ENCODE results near the gene AFF3. TPM values are rescaled to one million over a fixed set of nuclear protein-coding genes. Genes with fewer than 3 reads are reported as not detected.

Gene AFF3
- total and polyA plus RNA-seq, 8 donors, result 1.4 to 78.8 (median 14.7) TPM

DNA sequence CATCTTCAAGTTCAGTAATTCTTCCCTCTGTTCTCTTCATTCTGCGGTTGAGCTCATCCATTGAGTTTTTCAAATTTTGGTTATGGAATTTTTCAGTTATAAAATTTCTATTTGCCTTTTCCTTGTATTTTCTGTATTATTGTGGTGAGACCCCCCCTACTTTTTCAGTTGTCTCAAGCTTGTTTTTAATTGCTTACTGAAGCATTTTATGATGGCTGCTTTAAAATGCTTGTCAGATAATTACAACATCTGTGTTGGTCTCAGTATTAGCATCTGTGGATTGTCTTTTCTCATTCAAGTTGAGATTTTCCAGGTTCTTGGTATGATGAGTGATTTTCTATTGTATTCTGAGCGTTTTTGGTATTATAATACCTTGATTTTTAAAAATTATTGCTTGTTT, 531.4 kb downstream of the AFF3 start:
- intact Hi-C loops (cut with DNase I; ENCODE audit: low total_unique reads), result no loop called here
- TF ChIP-seq, protein P1, sequence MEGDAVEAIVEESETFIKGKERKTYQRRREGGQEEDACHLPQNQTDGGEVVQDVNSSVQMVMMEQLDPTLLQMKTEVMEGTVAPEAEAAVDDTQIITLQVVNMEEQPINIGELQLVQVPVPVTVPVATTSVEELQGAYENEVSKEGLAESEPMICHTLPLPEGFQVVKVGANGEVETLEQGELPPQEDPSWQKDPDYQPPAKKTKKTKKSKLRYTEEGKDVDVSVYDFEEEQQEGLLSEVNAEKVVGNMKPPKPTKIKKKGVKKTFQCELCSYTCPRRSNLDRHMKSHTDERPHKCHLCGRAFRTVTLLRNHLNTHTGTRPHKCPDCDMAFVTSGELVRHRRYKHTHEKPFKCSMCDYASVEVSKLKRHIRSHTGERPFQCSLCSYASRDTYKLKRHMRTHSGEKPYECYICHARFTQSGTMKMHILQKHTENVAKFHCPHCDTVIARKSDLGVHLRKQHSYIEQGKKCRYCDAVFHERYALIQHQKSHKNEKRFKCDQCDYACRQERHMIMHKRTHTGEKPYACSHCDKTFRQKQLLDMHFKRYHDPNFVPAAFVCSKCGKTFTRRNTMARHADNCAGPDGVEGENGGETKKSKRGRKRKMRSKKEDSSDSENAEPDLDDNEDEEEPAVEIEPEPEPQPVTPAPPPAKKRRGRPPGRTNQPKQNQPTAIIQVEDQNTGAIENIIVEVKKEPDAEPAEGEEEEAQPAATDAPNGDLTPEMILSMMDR (IDR thresholded peaks at IDR 0.05), result no peak
- TF ChIP-seq EP300 (IDR thresholded peaks at IDR 0.05), result no peak
- TF ChIP-seq POLR2A (IDR thresholded peaks at IDR 0.05), result no peak
- no peak for TF ChIP-seq POLR2AphosphoS5 (IDR thresholded peaks at IDR 0.05)
- no peaks in the 10 kb centered on the region for H3K36me3 ChIP-seq
- H3K27me3 ChIP-seq, result no peaks in the 10 kb centered on the region
- no peak for DNase-seq
- no peak overlapping the region for H3K4me3 ChIP-seq
- peaks cover 0 to 13% (median 0%) of the 10 kb centered on the region in 4 donors for H3K4me1 ChIP-seq
- no peak overlapping the region for H3K27ac ChIP-seq
- no peaks in the 10 kb centered on the region for H3K9me3 ChIP-seq
- 74 to 84% (median 76%) methylated on average over 2 of the region's 2 CpGs for WGBS, 5 donors

DNA sequence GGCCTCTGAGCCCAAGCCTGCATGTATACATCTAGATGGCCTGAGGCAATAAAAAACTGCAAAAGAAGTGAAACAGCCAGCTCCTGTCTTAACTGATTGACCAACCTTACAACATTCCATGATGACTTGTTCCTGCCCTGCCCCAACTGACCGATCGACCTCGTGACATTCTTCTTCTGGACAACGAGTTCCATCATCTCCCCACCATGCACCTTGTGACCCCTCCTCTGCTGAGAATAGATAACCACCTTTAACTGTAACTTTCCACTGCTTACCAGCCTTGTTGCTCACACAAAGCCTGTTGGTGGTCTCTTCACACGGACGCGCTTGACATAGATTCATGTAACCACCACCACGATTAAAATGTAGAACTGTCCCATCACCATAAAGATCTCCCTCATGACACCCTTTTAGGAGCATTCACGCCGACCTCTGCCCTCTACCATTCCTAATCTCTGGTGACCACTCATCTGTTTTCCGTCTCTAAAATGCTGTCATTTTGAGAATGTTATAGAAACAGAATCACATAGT, 532.5 kb downstream of the AFF3 start:
- WGBS, 5 donors, result 80 to 82% (median 81%) methylated on average over 11 of the region's 11 CpGs

DNA sequence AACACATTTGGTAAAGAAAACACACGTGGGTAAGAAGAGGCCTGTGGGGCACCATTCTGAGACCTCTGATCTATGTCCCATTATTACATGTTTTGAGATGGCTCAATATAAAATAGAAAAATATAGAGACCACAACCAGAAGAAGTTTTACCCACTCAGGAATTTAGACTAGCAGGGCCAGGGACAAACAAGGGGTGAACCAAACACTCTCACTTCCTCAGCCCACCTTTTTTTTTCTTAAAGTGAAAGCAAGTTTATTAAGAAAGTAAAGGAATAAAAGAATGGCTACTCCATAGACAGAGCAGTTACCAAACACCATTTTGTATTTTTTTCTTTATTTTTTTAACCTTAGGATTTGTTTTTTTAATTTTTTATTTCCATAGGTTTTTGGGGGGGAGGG, 533.5 kb downstream of the AFF3 start:
- Histone ChIP-seq H3K4me3 (no peak overlapping the region), H3K9me3 (no peaks in the 10 kb centered on the region), H3K27ac (no peak overlapping the region), H3K4me1 (peaks cover 0 to 13% (median 0%) of the 10 kb centered on the region in 4 donors), H3K36me3 (no peaks in the 10 kb centered on the region), H3K27me3 (no peaks in the 10 kb centered on the region)
- WGBS, 5 donors, result 23 to 80% (median 75%) methylated on average over 1 of the region's 1 CpG
- no peak for DNase-seq
- intact Hi-C loops (cut with DNase I; ENCODE audit: low total_unique reads), result no loop called here
- no peak for TF ChIP-seq POLR2AphosphoS5 (IDR thresholded peaks at IDR 0.05)

More for the DNA sequence above, 532.5 kb downstream of the AFF3 start:
- DNase-seq, result no peak
- Histone ChIP-seq H3K27me3 (no peaks in the 10 kb centered on the region), H3K27ac (no peak overlapping the region), H3K36me3 (no peaks in the 10 kb centered on the region), H3K4me1 (peaks cover 0 to 13% (median 0%) of the 10 kb centered on the region in 4 donors), H3K9me3 (no peaks in the 10 kb centered on the region), H3K4me3 (no peak overlapping the region)
- intact Hi-C loops (cut with DNase I; ENCODE audit: low total_unique reads), result no loop called here
- TF ChIP-seq POLR2AphosphoS5 (IDR thresholded peaks at IDR 0.05) (no peak), POLR2A (IDR thresholded peaks at IDR 0.05) (no peak), EP300 (IDR thresholded peaks at IDR 0.05) (no peak)
- TF ChIP-seq, protein P1 (IDR thresholded peaks at IDR 0.05), result no peak

DNA sequence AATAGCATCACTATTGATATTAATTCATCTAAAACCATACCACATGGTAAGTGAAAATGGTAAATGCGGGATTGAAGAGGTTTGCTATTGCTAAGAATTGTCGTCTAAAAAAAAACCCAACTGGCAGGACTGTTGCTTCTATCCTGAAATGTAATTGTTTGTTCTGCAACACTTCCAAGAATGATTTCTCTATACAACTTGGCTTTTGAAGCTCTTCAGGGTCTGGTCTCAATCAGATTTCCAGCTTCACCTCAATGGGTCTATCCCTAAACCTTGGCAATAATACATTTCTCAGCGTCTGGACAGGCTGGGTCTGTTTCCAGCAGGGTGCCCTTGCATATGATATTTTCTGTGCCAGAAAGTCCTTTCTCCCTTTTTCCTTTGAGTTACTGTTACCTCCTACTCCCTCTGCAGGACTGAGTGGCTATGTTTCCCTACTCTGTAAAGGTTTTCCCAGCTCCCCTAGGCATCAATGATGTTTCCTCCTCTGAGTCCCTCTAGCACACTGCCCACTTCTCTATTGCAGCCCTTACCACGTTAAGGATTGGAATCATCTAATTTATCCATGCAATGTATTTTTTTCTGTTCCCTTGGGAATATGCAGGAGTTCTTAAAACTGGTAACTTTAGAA, 534.4 kb downstream of the AFF3 start:
- Histone ChIP-seq H3K27ac (no peak overlapping the region), H3K4me3 (no peak overlapping the region), H3K36me3 (no peaks in the 10 kb centered on the region), H3K27me3 (no peaks in the 10 kb centered on the region), H3K9me3 (no peaks in the 10 kb centered on the region), H3K4me1 (peaks cover 0 to 13% (median 0%) of the 10 kb centered on the region in 4 donors)
- 56 to 69% (median 64%) methylated on average over 4 of the region's 4 CpGs for WGBS, 5 donors
- intact Hi-C loops (cut with DNase I; ENCODE audit: low total_unique reads), result no loop called here
- TF ChIP-seq, protein P1 (IDR thresholded peaks at IDR 0.05), result no peak
- no peak for TF ChIP-seq EP300 (IDR thresholded peaks at IDR 0.05)
- no peak for TF ChIP-seq POLR2AphosphoS5 (IDR thresholded peaks at IDR 0.05)
- no peak for TF ChIP-seq POLR2A (IDR thresholded peaks at IDR 0.05)
- no peak for DNase-seq

DNA sequence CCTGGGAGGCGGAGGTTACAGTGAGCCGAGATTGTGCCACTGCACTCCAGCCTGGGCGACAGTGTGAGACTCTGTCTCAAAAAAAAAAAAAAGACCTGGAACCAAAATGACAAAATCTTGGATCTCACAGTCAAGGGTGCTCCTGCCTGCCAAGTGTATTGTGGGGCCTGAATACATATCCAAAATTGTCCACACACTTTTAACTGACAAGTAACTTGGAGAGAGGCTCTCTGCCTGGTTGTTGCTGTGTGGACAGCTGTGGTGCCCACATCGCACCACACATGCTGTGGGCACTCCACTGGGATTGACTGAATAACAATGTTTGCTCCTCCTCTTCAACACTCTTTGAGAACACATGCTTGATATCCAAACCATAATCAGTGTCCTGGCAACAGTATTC, 534.9 kb downstream of the AFF3 start:
- no peak overlapping the region for H3K4me3 ChIP-seq
- intact Hi-C loops (cut with DNase I; ENCODE audit: low total_unique reads), result no loop called here
- H3K9me3 ChIP-seq, result no peaks in the 10 kb centered on the region
- H3K27me3 ChIP-seq, result no peaks in the 10 kb centered on the region
- H3K27ac ChIP-seq, result no peak overlapping the region
- DNase-seq, result no peak
- peaks cover 0 to 13% (median 0%) of the 10 kb centered on the region in 4 donors for H3K4me1 ChIP-seq
- no peak for TF ChIP-seq EP300 (IDR thresholded peaks at IDR 0.05)
- TF ChIP-seq POLR2A (IDR thresholded peaks at IDR 0.05), result no peak
- TF ChIP-seq, protein P1 (IDR thresholded peaks at IDR 0.05), result no peak
- no peaks in the 10 kb centered on the region for H3K36me3 ChIP-seq
- WGBS, 5 donors, result 72 to 89% (median 86%) methylated on average over 4 of the region's 4 CpGs

Data from stomach (tissue), 9 donors.